GM23248 (cell line): Measurements from ENCODE around the gene SHISAL2A.

ENCODE experiments used
- EZH2 ChIP-seq: fragments of 200-600 bp; sonication (generic); IDR thresholded peaks from 2 replicates; pipeline ENCODE4 v1.6.1; 2018; ENCODE audit warnings: antibody characterized with exemption, mild to moderate bottlenecking; ENCODE audit not compliant: insufficient read depth, poor library complexity, severe bottlenecking
- EZH2phosphoT487 ChIP-seq: fragments of 200-600 bp; sonication (generic); IDR thresholded peaks from 2 replicates; pipeline ENCODE4 v1.6.1; 2018; ENCODE audit warnings: antibody characterized with exemption, moderate library complexity, mild to moderate bottlenecking, low read depth; ENCODE audit not compliant: insufficient read depth

- TF ChIP-seq EZH2, result no peak
- TF ChIP-seq EZH2phosphoT487, result no peak
These were observed 30.7 kb downstream of the SHISAL2A start for GRCh38 chr1:52663716-52664115.
